Measurements from ENCODE around the gene REEP3.

Gene REEP3

DNA sequence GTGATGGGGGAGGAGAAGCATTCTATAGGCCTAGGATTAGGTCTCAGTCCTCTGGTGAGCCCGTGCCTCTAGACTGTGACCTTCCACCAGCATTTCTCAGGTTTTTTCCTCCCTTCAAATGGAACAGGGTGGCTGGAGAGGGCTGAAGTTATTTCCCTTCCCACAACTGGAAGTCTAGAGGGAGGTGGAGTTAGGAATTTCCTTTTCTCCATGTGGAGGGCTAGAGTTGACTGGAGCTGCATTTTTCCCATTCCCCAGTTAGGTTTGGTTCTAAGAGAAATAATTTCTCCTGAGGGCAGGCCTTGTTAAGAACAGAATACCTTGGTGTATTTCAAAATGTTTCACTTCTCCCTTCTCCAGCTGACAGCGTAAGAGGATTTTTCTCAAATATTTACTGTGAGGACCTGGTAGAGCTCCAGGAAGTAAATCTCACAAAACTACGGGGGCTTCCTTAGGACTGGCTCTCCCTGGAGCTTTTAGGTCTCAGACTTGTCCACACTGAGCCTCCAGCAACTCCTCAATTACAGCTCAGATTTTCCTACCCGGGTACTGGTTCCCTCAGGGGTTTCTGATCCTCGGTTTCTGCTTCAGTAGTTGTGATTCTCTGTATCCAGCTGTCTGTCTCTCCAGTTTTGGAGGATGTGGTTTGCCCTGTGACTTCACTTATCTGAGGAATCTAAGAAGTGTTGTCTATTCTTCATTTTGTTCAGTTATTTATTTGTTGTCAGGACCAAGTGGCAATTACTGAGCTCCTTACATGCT, 6.0 kb upstream of the REEP3 start:
- Histone ChIP-seq H3K79me2 (ENCODE audit: insufficient read depth, low read length) (peaks cover 88% of the 10 kb centered on the region), H3F3A (ENCODE audit: insufficient read depth, low read length) (no peaks in the 10 kb centered on the region), H3K9ac (ENCODE audit: low read length) (no peak overlapping the region), H3K9me3 (ENCODE audit: low read length) (peaks cover 7% of the 10 kb centered on the region), H3K4me3 (ENCODE audit: low read depth, low read length, poor library complexity, severe bottlenecking) (no peak overlapping the region), H3K27me3 (ENCODE audit: insufficient read depth, low read length) (no peaks in the 10 kb centered on the region), H2AFZ (ENCODE audit: low read length) (no peak overlapping the region), H3K4me2 (ENCODE audit: low read length) (no peak overlapping the region), H3K36me3 (ENCODE audit: insufficient read depth, low read length) (peaks cover 7% of the 10 kb centered on the region), H4K20me1 (ENCODE audit: insufficient read depth, low read length) (no peaks in the 10 kb centered on the region), H3K9me2 (ENCODE audit: low read depth, low read length) (no peaks in the 10 kb centered on the region), H3K4me1 (ENCODE audit: insufficient read depth, low read length, severe bottlenecking) (peaks cover 21% of the 10 kb centered on the region), H3K27ac (ENCODE audit: low read depth, low read length, poor library complexity, severe bottlenecking) (no peak overlapping the region)
- TF ChIP-seq CTCF (IDR thresholded peaks at IDR 0.05; ENCODE audit: low read length): no peak
- no peak for TF ChIP-seq EZH2 (IDR thresholded peaks at IDR 0.05; ENCODE audit: borderline replicate concordance, low read length)

DNA sequence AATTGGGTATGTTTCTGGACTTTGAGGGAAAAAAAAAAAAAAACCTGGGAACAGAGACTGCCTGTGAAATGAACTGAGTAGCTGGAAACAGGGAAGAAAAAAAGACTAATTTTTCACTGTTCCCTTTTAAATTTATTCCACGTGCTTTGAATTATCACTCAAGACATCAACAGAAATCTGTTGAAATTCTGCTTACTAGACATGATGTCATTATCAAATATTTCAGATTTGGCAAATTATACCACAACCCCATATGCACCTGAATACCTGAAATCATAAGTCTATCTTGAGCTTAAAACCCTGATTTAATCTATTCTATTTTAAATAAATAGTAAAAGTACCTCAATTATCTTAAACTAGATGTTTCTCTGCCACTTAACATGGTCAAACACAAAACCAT, 5.0 kb upstream of the REEP3 start:
- Histone ChIP-seq H3K4me1 (ENCODE audit: insufficient read depth, low read length, severe bottlenecking) (peaks cover 28% of the 10 kb centered on the region), H3K27me3 (ENCODE audit: insufficient read depth, low read length) (no peaks in the 10 kb centered on the region), H3K9ac (ENCODE audit: low read length) (no peak overlapping the region)

GRCh38 chr10:63518690-63519288, 2.4 kb upstream of the REEP3 start:
- Histone ChIP-seq H3K4me2 (ENCODE audit: low read length) (peak overlapping the region; percentile 84), H3K36me3 (ENCODE audit: insufficient read depth, low read length) (peaks cover 7% of the 10 kb centered on the region), H4K20me1 (ENCODE audit: insufficient read depth, low read length) (no peaks in the 10 kb centered on the region)

More for the DNA sequence above, 5.0 kb upstream of the REEP3 start:
- H3K27ac ChIP-seq (ENCODE audit: low read depth, low read length, poor library complexity, severe bottlenecking): no peak overlapping the region
- no peak overlapping the region for H2AFZ ChIP-seq (ENCODE audit: low read length)
- no peaks in the 10 kb centered on the region for H3F3A ChIP-seq (ENCODE audit: insufficient read depth, low read length)
- H3K4me3 ChIP-seq (ENCODE audit: low read depth, low read length, poor library complexity, severe bottlenecking): no peak overlapping the region
- TF ChIP-seq EZH2 (IDR thresholded peaks at IDR 0.05; ENCODE audit: borderline replicate concordance, low read length) (no peak), CTCF (IDR thresholded peaks at IDR 0.05; ENCODE audit: low read length) (no peak)
- no peaks in the 10 kb centered on the region for H3K9me2 ChIP-seq (ENCODE audit: low read depth, low read length)
- peaks cover 7% of the 10 kb centered on the region for H3K36me3 ChIP-seq (ENCODE audit: insufficient read depth, low read length)
- no peak overlapping the region for H3K4me2 ChIP-seq (ENCODE audit: low read length)
- H4K20me1 ChIP-seq (ENCODE audit: insufficient read depth, low read length): no peaks in the 10 kb centered on the region
- peaks cover 7% of the 10 kb centered on the region for H3K9me3 ChIP-seq (ENCODE audit: low read length)
- H3K79me2 ChIP-seq (ENCODE audit: insufficient read depth, low read length): peaks cover 88% of the 10 kb centered on the region

More at GRCh38 chr10:63518690-63519288, 2.4 kb upstream of the REEP3 start:
- Histone ChIP-seq H3K9ac (ENCODE audit: low read length) (no peak overlapping the region), H3K4me3 (ENCODE audit: low read depth, low read length, poor library complexity, severe bottlenecking) (peak overlapping the region; percentile 78), H3K27ac (ENCODE audit: low read depth, low read length, poor library complexity, severe bottlenecking) (no peak overlapping the region), H3K79me2 (ENCODE audit: insufficient read depth, low read length) (peaks cover 81% of the 10 kb centered on the region), H3F3A (ENCODE audit: insufficient read depth, low read length) (no peaks in the 10 kb centered on the region), H3K9me2 (ENCODE audit: low read depth, low read length) (no peaks in the 10 kb centered on the region), H3K4me1 (ENCODE audit: insufficient read depth, low read length, severe bottlenecking) (peaks cover 45% of the 10 kb centered on the region), H3K9me3 (ENCODE audit: low read length) (peaks cover 7% of the 10 kb centered on the region), H3K27me3 (ENCODE audit: insufficient read depth, low read length) (no peaks in the 10 kb centered on the region), H2AFZ (ENCODE audit: low read length) (no peak overlapping the region)
- TF ChIP-seq CTCF (IDR thresholded peaks at IDR 0.05; ENCODE audit: low read length) (no peak), EZH2 (IDR thresholded peaks at IDR 0.05; ENCODE audit: borderline replicate concordance, low read length) (no peak)
